Suprapubic skin (tissue), 4 donors: ENCODE measurements around the gene BIRC3.

ENCODE experiments used
- CTCF ChIP-seq, 2 donors: fragments of 200-600 bp in 1 of 2; fragments of 450-650 bp in 1 of 2; sonication (generic) in 1 of 2; IDR thresholded peaks; one replicate each; pipeline ENCODE4 v1.5.1; 2016 to 2019; ENCODE audit warnings: antibody characterized with exemption in 2 of 2, mild to moderate bottlenecking in 1 of 2, moderate library complexity in 1 of 2
- EP300 ChIP-seq: sonication (generic); formaldehyde crosslinking; IDR thresholded peaks from one replicate; pipeline ENCODE4 v1.6.1; 2017; ENCODE audit warnings: antibody characterized with exemption
- POLR2A ChIP-seq, 2 donors: fragments of 450-650 bp; IDR thresholded peaks; one replicate each; pipeline ENCODE4 v1.6.1; 2017; ENCODE audit warnings: antibody characterized with exemption in 2 of 2, mild to moderate bottlenecking in 2 of 2, moderate library complexity in 2 of 2
- POLR2AphosphoS5 ChIP-seq, 3 donors: sonication (generic); formaldehyde crosslinking; IDR thresholded peaks; one replicate each; pipeline ENCODE4 v1.6.1; 2017; ENCODE audit warnings: antibody characterized with exemption in 3 of 3

- TF ChIP-seq POLR2A (IDR thresholded peaks at IDR 0.05): no peak
- no peak for TF ChIP-seq CTCF (IDR thresholded peaks at IDR 0.05)
- TF ChIP-seq POLR2AphosphoS5 (IDR thresholded peaks at IDR 0.05): no peak
- TF ChIP-seq EP300: no peak
Measured at GRCh38 chr11:102386136-102386734, 69.0 kb downstream of the BIRC3 start.
